GM18868 (cell line): ENCODE data around the gene GJA10.
"Not testable (repeated sequence)": the region's sequence is repeated elsewhere in the genome, so short reads cannot be mapped to it uniquely, and the experiment has no call there.

ENCODE experiments used
- ATAC-seq: cut with Tn5 transposase; IDR thresholded peaks from one replicate; pipeline ENCODE4 v1.9.1; 2021; ENCODE audit warnings: mild to moderate bottlenecking, moderate library complexity; ENCODE audit not compliant: unreplicated experiment

Gene GJA10

DNA sequence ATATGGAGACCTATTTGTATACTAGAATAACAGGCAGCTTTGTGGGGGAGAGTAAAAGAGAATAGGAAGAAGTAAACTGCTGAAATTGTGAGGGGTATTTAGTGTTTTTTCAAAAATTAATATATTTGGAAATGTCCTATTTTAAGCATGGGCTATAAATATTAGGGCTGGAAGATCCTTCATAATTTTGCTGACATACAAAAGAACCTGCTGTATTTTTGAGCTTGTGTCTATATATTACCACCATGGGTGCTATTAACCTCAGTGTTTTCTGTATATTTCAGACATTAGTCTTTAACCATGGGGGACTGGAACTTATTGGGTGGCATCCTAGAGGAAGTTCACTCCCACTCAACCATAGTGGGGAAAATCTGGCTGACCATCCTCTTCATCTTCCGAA, at the start of gene GJA10:
TSS of gene GJA10 (plus strand) at position 301 of the 400 bp plus-strand sequence. CDS start at position 301, 0 bp downstream.
- ATAC-seq, result no peak

- not testable (repeated sequence) for ATAC-seq
Observed at GRCh38 chr6:89847513-89847912, 46.8 kb upstream of the GJA10 start.

GRCh38 chr6:89853068-89853467, 41.2 kb upstream of the GJA10 start:
- ATAC-seq, result no peak

- ATAC-seq, result no peak
Observed at GRCh38 chr6:89858041-89858440, 36.2 kb upstream of the GJA10 start.

DNA sequence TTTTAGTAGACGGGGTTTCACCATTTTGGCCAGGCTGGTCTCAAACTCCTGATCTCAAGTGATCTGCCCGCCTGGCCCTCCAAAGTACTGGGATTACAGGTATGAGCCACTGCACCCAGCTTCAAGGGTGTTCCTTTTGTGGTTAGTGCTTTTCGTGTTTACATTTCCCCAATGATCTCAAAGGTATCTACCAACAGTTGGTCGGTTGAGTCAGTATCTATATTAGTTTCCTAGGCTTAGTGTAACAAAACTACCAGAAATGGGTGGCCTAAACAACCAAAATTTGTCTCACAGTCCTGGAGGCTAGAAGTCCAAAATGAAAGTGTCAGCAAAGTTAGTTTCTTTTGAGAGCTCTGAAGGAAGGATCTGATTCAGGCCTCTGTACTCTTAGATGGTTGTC, 34.5 kb upstream of the GJA10 start:
- ATAC-seq, result peak; percentile 63

GRCh38 chr6:89862273-89862672, 32.0 kb upstream of the GJA10 start:
- peak; percentile 80 for ATAC-seq

DNA sequence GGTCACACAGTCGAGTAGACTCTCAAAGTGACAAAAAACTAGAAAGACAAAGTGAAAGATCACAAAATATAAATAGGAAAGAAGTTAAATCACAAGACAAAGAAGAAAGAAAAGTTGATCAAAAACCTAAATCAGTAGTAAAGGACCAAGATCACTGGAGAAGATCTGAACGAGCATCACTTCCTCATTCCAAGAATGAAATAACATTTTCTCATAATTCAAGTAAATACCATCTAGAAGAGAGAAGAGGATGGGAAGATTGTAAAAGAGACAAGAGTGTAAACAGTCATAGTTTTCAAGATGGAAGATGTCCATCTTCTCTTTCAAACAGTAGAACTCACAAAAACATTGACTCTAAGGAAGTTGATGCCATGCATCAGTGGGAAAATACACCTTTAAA, 31.6 kb upstream of the GJA10 start:
- peak; percentile 21 for ATAC-seq

DNA sequence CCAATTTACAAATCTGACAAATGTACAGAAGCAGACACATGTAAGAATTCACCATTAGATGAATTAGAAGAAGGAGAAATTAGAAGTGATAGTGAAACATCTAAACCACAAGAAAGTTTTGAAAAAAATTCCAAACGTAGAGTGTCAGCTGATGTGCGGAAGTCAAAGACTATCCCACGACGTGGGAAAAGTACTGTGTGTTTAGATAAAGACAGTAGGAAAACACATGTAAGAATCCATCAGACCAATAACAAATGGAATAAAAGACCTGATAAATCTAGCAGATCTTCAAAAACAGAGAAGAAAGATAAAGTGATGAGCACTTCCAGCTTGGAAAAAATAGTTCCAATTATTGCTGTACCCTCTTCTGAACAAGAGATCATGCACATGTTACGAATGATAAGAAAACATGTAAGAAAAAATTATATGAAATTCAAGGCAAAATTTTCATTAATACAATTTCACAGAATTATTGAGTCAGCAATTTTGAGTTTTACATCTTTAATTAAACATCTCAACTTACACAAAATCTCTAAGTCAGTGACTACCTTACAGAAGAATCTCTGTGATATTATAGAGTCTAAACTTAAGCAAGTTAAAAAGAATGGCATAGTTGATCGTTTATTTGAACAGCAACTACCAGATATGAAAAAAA, 28.1 kb upstream of the GJA10 start:
- no peak for ATAC-seq

DNA sequence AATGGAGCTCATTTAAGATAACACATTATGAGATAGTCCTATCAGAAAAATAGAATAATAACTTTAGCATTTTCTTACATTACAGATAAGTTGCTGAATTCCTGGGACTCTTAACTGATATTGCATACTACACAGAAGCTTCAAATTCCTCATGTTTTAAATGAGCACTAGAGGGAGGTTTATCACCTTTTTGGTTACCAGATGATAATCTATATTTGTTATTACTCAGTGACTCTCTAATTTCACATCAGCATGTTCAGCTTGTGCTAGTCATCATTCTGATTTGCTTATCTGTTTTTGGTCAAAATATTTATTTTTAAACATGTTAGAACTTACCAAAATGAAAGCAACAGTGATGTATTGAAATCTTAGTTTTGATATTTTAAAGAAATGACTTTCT, 20.5 kb upstream of the GJA10 start:
- ATAC-seq, result no peak

GRCh38 chr6:89874438-89874837, 19.8 kb upstream of the GJA10 start:
- no peak for ATAC-seq

DNA sequence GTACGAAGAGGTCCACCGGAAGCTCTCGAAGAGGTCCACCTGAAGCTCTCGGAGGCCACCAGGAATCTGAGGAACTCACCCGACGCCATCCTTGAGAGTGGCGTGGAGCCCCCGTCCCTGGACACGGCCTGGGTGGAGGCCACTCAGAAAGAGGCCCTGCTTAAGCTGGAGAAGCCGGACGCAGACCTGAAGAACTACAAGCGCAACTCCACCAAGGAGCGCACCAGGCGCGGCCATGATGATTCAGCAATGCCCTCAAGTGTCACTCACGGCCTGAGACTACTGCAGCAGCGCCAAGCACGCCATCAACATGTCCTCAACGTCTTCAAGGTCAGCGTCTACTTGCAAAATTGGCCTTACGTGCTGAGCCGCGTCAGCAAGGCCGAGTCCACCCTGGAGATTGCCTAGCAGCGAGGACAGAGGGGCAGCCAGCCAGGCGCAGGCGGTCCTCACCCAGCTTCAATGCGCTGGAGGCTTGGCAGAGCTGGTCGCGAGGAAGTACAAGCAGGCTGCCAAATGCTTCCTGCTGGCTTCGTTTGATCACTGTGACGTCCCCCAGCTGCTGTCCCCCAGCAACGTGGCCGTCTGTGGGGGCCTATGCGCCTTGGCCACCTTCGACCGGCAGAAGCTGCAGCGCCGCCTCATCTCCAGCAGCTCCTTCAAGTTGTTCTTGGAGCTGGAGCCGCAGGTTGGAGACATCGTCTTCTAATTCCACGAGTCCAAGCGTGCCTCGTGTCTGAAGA, 7.7 kb upstream of the GJA10 start:
- ATAC-seq, result no peak

- ATAC-seq, result no peak
Observed at GRCh38 chr6:89887452-89888137, 6.7 kb upstream of the GJA10 start.

DNA sequence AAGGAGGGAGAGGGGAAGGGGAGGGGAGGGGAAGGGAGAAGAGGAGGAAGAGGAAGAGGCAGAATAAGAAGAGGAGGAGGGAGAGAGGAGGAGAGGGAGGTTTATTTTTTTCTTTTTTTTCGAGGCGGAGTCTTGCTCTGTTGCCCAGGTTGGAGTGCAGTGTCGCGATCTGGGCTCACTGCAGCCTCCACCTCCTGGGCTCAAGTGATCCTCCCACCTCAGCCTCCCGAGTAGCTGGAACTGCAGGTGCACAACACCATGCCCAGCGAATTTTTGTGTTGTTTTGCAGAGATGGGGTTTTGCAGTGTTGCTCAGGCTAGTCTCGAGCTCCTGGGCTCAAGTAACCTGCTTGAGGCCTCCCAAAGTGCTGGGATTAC, 6.1 kb upstream of the GJA10 start:
- ATAC-seq, result no peak

DNA sequence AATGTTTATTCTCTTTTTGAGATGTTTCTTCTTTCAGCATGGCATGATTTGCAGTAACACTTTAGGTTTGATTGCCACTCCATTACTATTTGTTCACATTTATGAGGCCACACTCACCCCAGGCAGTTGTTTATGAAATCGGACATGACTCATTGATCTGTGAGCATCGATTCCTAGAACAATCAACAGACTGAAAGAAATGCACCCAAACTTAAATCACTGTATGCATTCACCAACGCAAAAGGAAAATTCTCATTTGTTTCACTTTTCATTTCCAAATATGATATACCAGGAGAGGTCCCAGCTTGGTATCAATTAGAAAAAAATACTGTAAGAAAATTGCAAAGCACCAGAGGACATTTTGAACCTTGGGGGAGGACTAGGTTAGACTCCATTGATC, 5.4 kb upstream of the GJA10 start:
- ATAC-seq, result no peak

DNA sequence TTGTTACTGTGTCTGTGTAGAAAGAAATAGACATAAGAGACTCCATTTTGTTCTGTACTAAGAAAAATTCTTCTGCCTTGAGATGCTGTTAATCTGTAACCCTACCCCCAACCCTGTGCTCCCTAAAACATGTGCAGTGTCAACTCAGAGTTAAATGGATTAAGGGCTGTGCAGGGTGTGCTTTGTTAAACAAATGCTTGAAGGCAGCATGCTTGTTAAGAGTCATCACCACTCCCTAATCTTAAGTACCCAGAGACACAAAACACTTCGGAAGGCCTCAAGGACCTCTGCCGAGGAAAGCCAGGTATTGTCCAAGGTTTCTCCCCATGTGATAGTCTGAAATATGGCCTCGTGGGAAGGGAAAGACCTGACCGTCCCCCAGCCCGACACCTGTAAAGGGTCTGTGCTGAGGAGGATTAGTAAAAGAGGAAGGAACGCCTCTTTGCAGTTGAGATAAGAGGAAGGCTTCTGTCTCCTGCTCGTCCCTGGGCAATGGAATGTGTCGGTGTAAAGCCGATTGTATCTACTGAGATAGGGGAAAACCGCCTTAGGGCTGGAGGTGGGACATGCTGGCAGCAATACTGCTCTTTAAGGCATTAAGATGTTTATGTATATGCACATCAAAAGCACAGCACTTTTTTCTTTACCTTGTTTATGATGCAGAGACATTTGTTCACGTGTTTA, 3.3 kb upstream of the GJA10 start:
- not testable (repeated sequence) for ATAC-seq

DNA sequence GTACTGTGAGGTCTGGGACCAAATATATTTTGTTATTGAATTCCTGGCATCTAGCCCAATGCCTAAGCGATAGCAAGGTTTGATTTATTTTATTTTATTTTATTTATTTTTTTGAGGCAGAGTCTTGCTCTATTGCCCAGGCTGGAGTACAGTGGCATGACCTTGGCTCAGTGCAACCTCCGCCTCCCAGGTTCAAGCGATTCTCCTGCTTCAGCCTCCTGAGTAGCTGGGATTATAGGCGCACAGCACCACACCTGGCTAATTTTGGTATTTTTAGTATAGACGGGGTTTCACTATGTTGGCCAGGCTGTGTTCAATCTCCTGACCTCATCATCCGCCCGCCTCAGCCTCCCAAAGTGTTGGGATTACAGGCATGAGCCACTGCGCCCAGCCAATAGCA, 1.7 kb upstream of the GJA10 start:
- ATAC-seq, result not testable (repeated sequence)

- ATAC-seq, result no peak
Observed at GRCh38 chr6:89895276-89895874, 1.1 kb downstream of the GJA10 start.

- not testable (repeated sequence) for ATAC-seq
Observed at GRCh38 chr6:89910001-89910901, 16.0 kb downstream of the GJA10 start.

- ATAC-seq, result no peak
Observed at GRCh38 chr6:89910902-89911240, 16.6 kb downstream of the GJA10 start.
